DLD1 (cell line): ENCODE measurements around the gene AKAP12.

Experiments used
- in situ Hi-C: cut with HindIII; loops from 2 replicates; pipeline ENCODE4 v1.10.0; 2017; ENCODE audit warnings: low sequenced_read_pairs

AKAP12 gene

GRCh38 chr6:151393410-151393809 is 153.6 kb downstream of the AKAP12 start:
- in situ Hi-C loops = no loop called here

- in situ Hi-C loops = no loop called here
These were observed 159.9 kb downstream of the AKAP12 start for GRCh38 chr6:151399679-151400078.

GRCh38 chr6:151400473-151400872 is 160.7 kb downstream of the AKAP12 start:
- in situ Hi-C loops = no loop called here

- in situ Hi-C loops = no loop called here
These were observed 162.5 kb downstream of the AKAP12 start for GRCh38 chr6:151402228-151402627.

GRCh38 chr6:151403919-151404308 is 164.1 kb downstream of the AKAP12 start:
- in situ Hi-C loops = no loop called here
